C4-2B (cell line): ENCODE data around the gene ANKRD52.

Source experiments
- CTCF ChIP-seq: fragments of 450-650 bp; conservative IDR thresholded peaks from 2 replicates; pipeline ENCODE4 v1.5.1; 2017; ENCODE audit warnings: mild to moderate bottlenecking
- ZFX ChIP-seq: fragments of 450-650 bp; IDR thresholded peaks from 2 replicates; pipeline ENCODE4 v1.6.1; 2017

GRCh38 chr12:56256326-56256960, 1.7 kb downstream of the ANKRD52 start:
- TF ChIP-seq CTCF (no peak), ZFX (no peak)
